Upper lobe of right lung (tissue), 1 donor: ENCODE results near the gene TMEM151B. TPM values are rescaled to one million over a fixed set of nuclear protein-coding genes. Genes with fewer than 3 reads are reported as not detected.

ENCODE experiments used
- ATAC-seq: fragments of 200-7000 bp; cut with Tn5 transposase; one replicate; pipeline ENCODE4 v1.9.1; 2020; ENCODE audit warnings: mild to moderate bottlenecking, moderate library complexity
- DNase-seq: peaks from one replicate; pipeline ENCODE4 v3.0.0-alpha.2; 2020
- H3K27ac ChIP-seq: fragments of 200-600 bp; one replicate; pipeline ENCODE4 v1.8.0; 2022
- H3K27me3 ChIP-seq: fragments of 200-600 bp; one replicate; pipeline ENCODE4 v1.8.0; 2022; ENCODE audit warnings: mild to moderate bottlenecking
- H3K36me3 ChIP-seq: fragments of 200-600 bp; one replicate; pipeline ENCODE4 v1.8.0; 2022
- H3K4me1 ChIP-seq: fragments of 200-600 bp; one replicate; pipeline ENCODE4 v1.8.0; 2022
- H3K4me3 ChIP-seq: fragments of 200-600 bp; one replicate; pipeline ENCODE4 v1.8.0; 2022; ENCODE audit warnings: mild to moderate bottlenecking
- H3K9me3 ChIP-seq: fragments of 200-600 bp; one replicate; pipeline ENCODE4 v1.8.0; 2022
- CTCF ChIP-seq: fragments of 200-600 bp; IDR thresholded peaks from one replicate; pipeline ENCODE4 v1.8.0; 2022; ENCODE audit warnings: antibody characterized with exemption
- intact Hi-C: fragments of 100-400 bp; cut with DNase I; formaldehyde crosslinking; loops from one replicate; pipeline ENCODE4 v1.11.0; 2022
- total RNA-seq: library from RNA; stranded (reverse); fragmentation: NEBNext Ultra II Directional; extraction: Animal tissue kit (Norgen Biotek cat#: 25700); gene quantifications from one replicate; pipeline ENCODE4 v1.2.1, GENCODE V29; 2021
- donor health status: DM: no; HTN: yes; CAD: no; lungs with severe emphysema.

The TMEM151B gene
- total RNA-seq, 1 donor from 2014 or later, result not detected

- no peaks in the 10 kb centered on the region for H3K9me3 ChIP-seq
- H3K27ac ChIP-seq, result no peak overlapping the region
- intact Hi-C loops, result no loop called here
- no peak overlapping the region for H3K4me3 ChIP-seq
- DNase-seq, result no peak
- peaks cover 67% of the 10 kb centered on the region for H3K36me3 ChIP-seq
- no peaks in the 10 kb centered on the region for H3K27me3 ChIP-seq
- ATAC-seq, result no peak
- TF ChIP-seq CTCF, result peak; percentile 48
- H3K4me1 ChIP-seq, result peaks cover 33% of the 10 kb centered on the region
These were observed 16.7 kb upstream of the TMEM151B start for GRCh38 chr6:44253307-44254101.

DNA sequence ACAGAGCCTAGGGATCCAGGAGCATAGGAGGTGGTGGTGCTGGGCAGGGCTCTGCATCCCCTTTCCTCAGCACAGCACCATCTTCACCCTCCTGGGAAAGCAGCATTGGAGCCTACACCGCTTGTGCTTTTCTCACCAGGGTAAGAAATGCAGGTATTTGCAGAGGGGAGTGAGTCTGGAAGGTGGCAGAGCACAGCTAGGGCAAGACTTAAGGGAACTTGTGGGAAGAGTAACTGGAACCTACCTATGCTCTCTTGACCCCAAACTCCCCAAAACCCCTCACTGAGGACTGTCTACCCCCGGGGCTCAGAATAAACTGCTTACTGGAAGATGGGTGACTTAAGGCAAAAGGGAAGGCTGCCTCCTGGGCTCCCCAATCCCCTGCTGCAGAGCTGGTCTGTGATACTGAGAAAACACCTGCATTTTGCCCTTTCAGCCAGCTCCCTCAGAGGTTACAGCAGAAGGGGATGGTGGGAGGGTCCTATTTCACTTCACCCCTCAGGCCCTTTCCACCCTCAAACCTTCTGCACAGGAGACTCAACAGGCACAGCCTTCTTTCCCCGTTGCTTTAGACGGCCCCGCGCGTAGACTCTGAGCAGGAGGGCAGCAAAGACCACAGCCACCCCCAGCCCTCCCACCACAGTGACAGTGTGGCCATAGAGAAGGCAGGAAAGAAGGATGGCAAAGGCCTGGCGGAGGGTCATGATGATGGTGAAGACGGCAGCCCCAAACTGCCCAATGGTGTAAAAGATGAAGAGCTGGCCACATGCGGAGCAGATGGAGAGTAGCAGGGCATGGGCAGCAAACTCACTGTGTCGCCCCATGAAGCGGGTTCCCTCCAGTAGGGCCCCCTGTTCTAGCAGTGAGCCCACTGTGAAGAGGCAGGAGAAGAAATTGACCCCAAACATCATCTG lies 15.8 kb upstream of the TMEM151B start:
- DNase-seq, result no peak
- no peak for TF ChIP-seq CTCF
- ATAC-seq, result no peak
- intact Hi-C loops, result no loop called here
- Histone ChIP-seq H3K27ac (no peak overlapping the region), H3K4me3 (no peak overlapping the region), H3K9me3 (no peaks in the 10 kb centered on the region), H3K27me3 (no peaks in the 10 kb centered on the region), H3K36me3 (peaks cover 59% of the 10 kb centered on the region), H3K4me1 (peaks cover 24% of the 10 kb centered on the region)

GRCh38 chr6:44255105-44255808 lies 15.0 kb upstream of the TMEM151B start:
- H3K27ac ChIP-seq, result no peak overlapping the region
- no peak for DNase-seq

GRCh38 chr6:44255871-44256774 lies 14.1 kb upstream of the TMEM151B start:
- H3K9me3 ChIP-seq, result no peaks in the 10 kb centered on the region
- TF ChIP-seq CTCF, result no peak
- DNase-seq (no peak), ATAC-seq (no peak)
- H3K27ac ChIP-seq, result peak overlapping the region; percentile 89
- peak overlapping the region; percentile 94 for H3K4me3 ChIP-seq
- intact Hi-C loops, result no loop called here
- H3K27me3 ChIP-seq, result no peaks in the 10 kb centered on the region
- peaks cover 18% of the 10 kb centered on the region for H3K4me1 ChIP-seq
- peaks cover 50% of the 10 kb centered on the region for H3K36me3 ChIP-seq

More at GRCh38 chr6:44255105-44255808, 15.0 kb upstream of the TMEM151B start:
- Histone ChIP-seq H3K9me3 (no peaks in the 10 kb centered on the region), H3K36me3 (peaks cover 59% of the 10 kb centered on the region), H3K27me3 (no peaks in the 10 kb centered on the region), H3K4me1 (peaks cover 18% of the 10 kb centered on the region), H3K4me3 (no peak overlapping the region)
- intact Hi-C loops, result no loop called here
- ATAC-seq, result no peak
- no peak for TF ChIP-seq CTCF

DNA sequence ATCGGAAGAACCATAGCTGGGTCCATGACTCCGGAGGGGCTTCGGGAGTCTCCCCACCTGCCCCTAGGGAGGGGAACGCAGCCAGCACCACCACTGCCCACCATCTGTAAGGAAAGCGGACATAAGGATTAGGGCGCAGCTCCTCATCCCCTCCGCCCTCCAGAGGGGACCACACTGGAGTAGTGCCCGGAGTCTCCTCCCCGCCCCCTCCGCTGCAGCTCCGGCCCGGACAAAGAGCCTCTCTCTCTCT lies 13.6 kb upstream of the TMEM151B start:
- H3K9me3 ChIP-seq, result no peaks in the 10 kb centered on the region
- peak overlapping the region; percentile 89 for H3K27ac ChIP-seq
- intact Hi-C loops, result no loop called here
- DNase-seq, result no peak
- no peak for TF ChIP-seq CTCF
- H3K4me3 ChIP-seq, result peak overlapping the region; percentile 94
- ATAC-seq, result no peak
- peaks cover 45% of the 10 kb centered on the region for H3K36me3 ChIP-seq
- H3K4me1 ChIP-seq, result peaks cover 18% of the 10 kb centered on the region
- no peaks in the 10 kb centered on the region for H3K27me3 ChIP-seq
